ENCODE data around the gene ABCA1.

Gene ABCA1

GRCh38 chr9:104836767-104837166 is 91.2 kb downstream of the ABCA1 start:
- DNase-seq = no peak

- DNase-seq = no peak
Observed at GRCh38 chr9:104836235-104836634, 91.7 kb downstream of the ABCA1 start.

GRCh38 chr9:104835161-104835560 is 92.8 kb downstream of the ABCA1 start:
- DNase-seq = no peak

- no peak for DNase-seq
Observed at GRCh38 chr9:104833696-104834095, 94.3 kb downstream of the ABCA1 start.

GRCh38 chr9:104831681-104832080 is 96.3 kb downstream of the ABCA1 start:
- no peak for DNase-seq

GRCh38 chr9:104826911-104827310 is 101.0 kb downstream of the ABCA1 start:
- no peak for DNase-seq

GRCh38 chr9:104826079-104826775 is 101.7 kb downstream of the ABCA1 start:
- DNase-seq = no peak

GRCh38 chr9:104820336-104820735 is 107.6 kb downstream of the ABCA1 start:
- DNase-seq = no peak

- no peak for DNase-seq
Observed at GRCh38 chr9:104819033-104819432, 108.9 kb downstream of the ABCA1 start.

GRCh38 chr9:104817437-104817836 is 110.5 kb downstream of the ABCA1 start:
- DNase-seq = no peak

- no peak for DNase-seq
Observed at GRCh38 chr9:104815851-104816565, 111.9 kb downstream of the ABCA1 start.

- DNase-seq = no peak
Observed at GRCh38 chr9:104810421-104811339, 117.3 kb downstream of the ABCA1 start.

GRCh38 chr9:104808035-104808614 is 119.8 kb downstream of the ABCA1 start:
- no peak for DNase-seq

- DNase-seq = no peak
Observed at GRCh38 chr9:104805441-104805840, 122.5 kb downstream of the ABCA1 start.

GRCh38 chr9:104802906-104803305 is 125.0 kb downstream of the ABCA1 start:
- DNase-seq = no peak

GRCh38 chr9:104802110-104802509 is 125.8 kb downstream of the ABCA1 start:
- no peak for DNase-seq

- DNase-seq = no peak
Observed at GRCh38 chr9:104800068-104800785, 127.7 kb downstream of the ABCA1 start.

- no peak for DNase-seq
Observed at GRCh38 chr9:104798209-104798995, 129.6 kb downstream of the ABCA1 start.

GRCh38 chr9:104795857-104796256 is 132.1 kb downstream of the ABCA1 start:
- no peak for DNase-seq

GRCh38 chr9:104795082-104795481 is 132.9 kb downstream of the ABCA1 start:
- no peak for DNase-seq

GRCh38 chr9:104794070-104794469 is 133.9 kb downstream of the ABCA1 start:
- no peak for DNase-seq

- no peak for DNase-seq
Observed at GRCh38 chr9:104788251-104788650, 139.7 kb downstream of the ABCA1 start.

Data from activated naive CD4-positive, alpha-beta T cell treated with Interleukin-2 at 50 U/mL for 16 hours (primary cell).